Thyroid gland (tissue), 4 donors: Measurements from ENCODE around the gene DIP2C. TPM values are rescaled to one million over a fixed set of nuclear protein-coding genes. Genes with fewer than 3 reads are reported as not detected.
A peak's percentile ranks its signal among the peaks of the same experiment; 100 is the strongest.

Source experiments
- DNase-seq, 2 donors: peaks; one replicate each; pipeline ENCODE4 v3.0.0-alpha.2; 2019
- H3K27ac ChIP-seq, 3 donors: fragments of 200-600 bp; sonication (generic); 1 replicate in 2 of 3; 2 replicates in 1 of 3; pipeline ENCODE4 v1.5.1; 2016 to 2019; ENCODE audit warnings: mild to moderate bottlenecking in 1 of 3, moderate library complexity in 1 of 3
- H3K27me3 ChIP-seq: fragments of 200-600 bp; sonication (generic); one replicate; pipeline ENCODE4 v1.5.1; 2019
- H3K36me3 ChIP-seq, 2 donors: fragments of 200-600 bp; sonication (generic); one replicate each; pipeline ENCODE4 v1.5.1; 2016 to 2019
- H3K4me1 ChIP-seq, 2 donors: fragments of 200-600 bp; sonication (generic); one replicate each; pipeline ENCODE4 v1.5.1; 2017 to 2019
- H3K4me3 ChIP-seq, 3 donors: fragments of 200-600 bp; sonication (generic); replicated peaks in 1 of 3; 1 replicate in 2 of 3; 2 replicates in 1 of 3; pipeline ENCODE4 v1.5.1; 2016; ENCODE audit warnings: mild to moderate bottlenecking in 1 of 3
- H3K9me3 ChIP-seq: fragments of 200-600 bp; sonication (generic); one replicate; pipeline ENCODE4 v1.5.1; 2017
- POLR2A ChIP-seq, 2 donors: fragments of 450-650 bp; IDR thresholded peaks; one replicate each; pipeline ENCODE4 v1.6.1; 2017; ENCODE audit warnings: antibody characterized with exemption in 2 of 2, mild to moderate bottlenecking in 2 of 2, moderate library complexity in 1 of 2
- WGBS, 2 donors: methylation state at CpG; one replicate each; pipeline ENCODE4 v1.1.5; 2017; 5-methylcytosine and 5-hydroxymethylcytosine counted together
- intact Hi-C: fragments of 100-400 bp; cut with DNase I; formaldehyde crosslinking; loops from one replicate; pipeline ENCODE4 v1.15.1; 2023
- total RNA-seq, 4 donors: library from RNA; depleted of rRNA; stranded (reverse); fragments of >200 nt; gene quantifications; one replicate each; pipeline ENCODE4 v1.2.3, GENCODE V29; 2016
- TF ChIP-seq, protein P1 (sequence below), 6 experiments: fragments of 200-600 bp in 3 of 6; fragments of 450-650 bp in 3 of 6; sonication (generic) in 3 of 6; IDR thresholded peaks; one replicate each; pipeline ENCODE4 v1.5.1; 2016 to 2019; ENCODE audit warnings: antibody characterized with exemption in 6 of 6, mild to moderate bottlenecking in 2 of 6, inconsistent platforms in 1 of 6, moderate library complexity in 1 of 6

The DIP2C gene
- total RNA-seq, 4 donors from 2014 or later = 11.4 to 14.6 (median 12.3) TPM

GRCh38 chr10:420154-421121 lies 269.0 kb downstream of the DIP2C start:
- 89 to 94% methylated on average over 46 of the region's 46 CpGs for WGBS, 2 donors
- no peaks in the 10 kb centered on the region for H3K27me3 ChIP-seq
- no peak overlapping the region for H3K4me3 ChIP-seq
- no peaks in the 10 kb centered on the region for H3K36me3 ChIP-seq
- H3K4me1 ChIP-seq = no peaks in the 10 kb centered on the region
- intact Hi-C loops = no loop called here
- peak in 1 of 2 donors; percentile 13 for DNase-seq
- H3K27ac ChIP-seq = no peak overlapping the region
- TF ChIP-seq, protein P1, sequence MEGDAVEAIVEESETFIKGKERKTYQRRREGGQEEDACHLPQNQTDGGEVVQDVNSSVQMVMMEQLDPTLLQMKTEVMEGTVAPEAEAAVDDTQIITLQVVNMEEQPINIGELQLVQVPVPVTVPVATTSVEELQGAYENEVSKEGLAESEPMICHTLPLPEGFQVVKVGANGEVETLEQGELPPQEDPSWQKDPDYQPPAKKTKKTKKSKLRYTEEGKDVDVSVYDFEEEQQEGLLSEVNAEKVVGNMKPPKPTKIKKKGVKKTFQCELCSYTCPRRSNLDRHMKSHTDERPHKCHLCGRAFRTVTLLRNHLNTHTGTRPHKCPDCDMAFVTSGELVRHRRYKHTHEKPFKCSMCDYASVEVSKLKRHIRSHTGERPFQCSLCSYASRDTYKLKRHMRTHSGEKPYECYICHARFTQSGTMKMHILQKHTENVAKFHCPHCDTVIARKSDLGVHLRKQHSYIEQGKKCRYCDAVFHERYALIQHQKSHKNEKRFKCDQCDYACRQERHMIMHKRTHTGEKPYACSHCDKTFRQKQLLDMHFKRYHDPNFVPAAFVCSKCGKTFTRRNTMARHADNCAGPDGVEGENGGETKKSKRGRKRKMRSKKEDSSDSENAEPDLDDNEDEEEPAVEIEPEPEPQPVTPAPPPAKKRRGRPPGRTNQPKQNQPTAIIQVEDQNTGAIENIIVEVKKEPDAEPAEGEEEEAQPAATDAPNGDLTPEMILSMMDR (IDR thresholded peaks at IDR 0.05) = no peak
- no peak for TF ChIP-seq POLR2A (IDR thresholded peaks at IDR 0.05)
- no peaks in the 10 kb centered on the region for H3K9me3 ChIP-seq

- Histone ChIP-seq H3K4me3 (no peak overlapping the region), H3K36me3 (no peaks in the 10 kb centered on the region)
- 97 to 99% methylated on average over 19 of the region's 19 CpGs for WGBS, 2 donors
Observed at GRCh38 chr10:418894-419293, 270.6 kb downstream of the DIP2C start.

DNA sequence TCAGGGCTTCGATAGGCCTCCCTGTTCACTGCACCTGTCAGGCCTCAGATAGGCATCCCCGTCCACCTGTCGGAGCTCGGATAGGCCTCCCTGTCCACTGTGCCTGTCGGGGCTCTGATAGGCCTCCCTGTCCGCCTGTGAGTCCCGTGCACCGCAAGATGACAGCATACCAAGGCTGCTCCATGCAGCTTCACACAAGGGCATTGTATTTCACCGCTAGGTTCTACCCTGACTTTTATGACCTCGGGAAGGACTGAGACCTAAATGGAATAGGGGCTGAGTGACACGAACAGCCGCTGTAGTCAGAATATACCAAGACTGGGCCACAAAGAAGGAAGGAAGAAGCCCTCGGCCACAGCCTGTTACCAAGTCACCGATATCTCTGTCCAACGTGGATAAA lies 271.2 kb downstream of the DIP2C start:
- TF ChIP-seq, protein P1 (IDR thresholded peaks at IDR 0.05) = no peak
- TF ChIP-seq POLR2A (IDR thresholded peaks at IDR 0.05) = no peak
- Histone ChIP-seq H3K4me3 (no peak overlapping the region), H3K9me3 (no peaks in the 10 kb centered on the region), H3K4me1 (no peaks in the 10 kb centered on the region), H3K27me3 (no peaks in the 10 kb centered on the region), H3K36me3 (no peaks in the 10 kb centered on the region), H3K27ac (no peak overlapping the region)
- WGBS, 2 donors = 94 to 99% methylated on average over 10 to 11 of the region's 15 CpGs
- intact Hi-C loops = no loop called here
- no peak for DNase-seq

More at GRCh38 chr10:418894-419293, 270.6 kb downstream of the DIP2C start:
- DNase-seq = no peak
- H3K4me1 ChIP-seq = no peaks in the 10 kb centered on the region
- intact Hi-C loops = no loop called here
- no peaks in the 10 kb centered on the region for H3K9me3 ChIP-seq
- H3K27me3 ChIP-seq = no peaks in the 10 kb centered on the region
- H3K27ac ChIP-seq = no peak overlapping the region
- TF ChIP-seq, protein P1 (IDR thresholded peaks at IDR 0.05) = no peak
- no peak for TF ChIP-seq POLR2A (IDR thresholded peaks at IDR 0.05)

DNA sequence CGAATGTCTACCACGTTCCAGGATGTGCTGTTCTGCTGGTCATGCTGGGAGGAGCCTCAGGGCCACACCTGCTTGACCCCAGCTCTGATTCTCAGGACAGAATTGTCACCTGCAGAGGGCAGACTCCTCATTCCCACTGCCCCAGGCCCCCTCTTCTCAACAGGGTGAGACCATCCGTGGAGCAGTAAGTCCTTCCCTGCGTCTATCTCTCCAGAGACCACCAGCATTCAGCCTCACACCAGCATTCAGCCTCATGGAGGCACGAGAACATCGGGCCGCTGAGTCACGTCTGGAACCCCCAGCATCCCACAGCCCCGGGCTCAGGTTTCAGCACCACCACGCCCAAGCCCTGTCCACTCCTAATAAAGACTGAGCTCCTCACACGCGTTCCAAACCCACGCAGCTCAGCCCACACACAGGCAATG lies 273.4 kb downstream of the DIP2C start:
- 88 to 89% methylated on average over 13 of the region's 13 CpGs for WGBS, 2 donors
- Histone ChIP-seq H3K36me3 (no peaks in the 10 kb centered on the region), H3K4me3 (no peak overlapping the region), H3K9me3 (no peaks in the 10 kb centered on the region), H3K27me3 (no peaks in the 10 kb centered on the region), H3K4me1 (no peaks in the 10 kb centered on the region), H3K27ac (no peak overlapping the region)
- intact Hi-C loops = no loop called here
- TF ChIP-seq, protein P1 (IDR thresholded peaks at IDR 0.05) = no peak
- TF ChIP-seq POLR2A (IDR thresholded peaks at IDR 0.05) = no peak
- no peak for DNase-seq

DNA sequence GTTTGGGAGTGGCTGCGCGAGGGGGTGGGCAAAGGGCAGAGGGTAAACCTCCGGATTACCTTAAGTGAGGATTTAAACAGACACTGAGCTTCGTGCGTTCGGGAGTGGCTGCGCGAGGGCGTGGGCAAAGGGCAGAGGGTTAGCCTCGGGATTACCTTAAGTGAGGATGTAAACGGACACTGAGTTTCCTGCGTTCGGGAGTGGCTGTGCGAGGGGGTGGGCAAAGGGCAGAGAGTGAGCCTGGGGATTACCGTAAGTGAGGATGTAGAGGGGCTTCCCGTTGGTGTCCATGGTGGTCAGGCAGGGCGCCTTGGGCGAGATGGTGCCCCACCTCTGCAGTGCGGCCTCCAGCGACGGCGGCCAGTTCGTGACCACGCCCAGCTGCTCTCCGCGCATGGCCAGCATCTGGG lies 275.8 kb downstream of the DIP2C start:
- H3K9me3 ChIP-seq = no peaks in the 10 kb centered on the region
- 88 to 89% methylated on average over 26 of the region's 26 CpGs for WGBS, 2 donors
- no peaks in the 10 kb centered on the region for H3K4me1 ChIP-seq
- no peaks in the 10 kb centered on the region for H3K27me3 ChIP-seq
- H3K36me3 ChIP-seq = no peaks in the 10 kb centered on the region
- intact Hi-C loops = no loop called here
- H3K4me3 ChIP-seq = no peak overlapping the region
- TF ChIP-seq, protein P1 (IDR thresholded peaks at IDR 0.05) = no peak
- TF ChIP-seq POLR2A (IDR thresholded peaks at IDR 0.05) = no peak
- no peak overlapping the region for H3K27ac ChIP-seq
- no peak for DNase-seq
